Kasumi-1 (cell line): Measurements from ENCODE around the gene SLC47A1.
"Not testable (repeated sequence)": the region's sequence is repeated elsewhere in the genome, so short reads cannot be mapped to it uniquely, and the experiment has no call there.

Source experiments
- DNase-seq, 2 experiments: peaks; one replicate each; lab custom pipeline; 2025; lab: John Stamatoyannopoulos, UW

Gene SLC47A1

GRCh38 chr17:19533718-19534561 lies at the start of gene SLC47A1:
Gene SLC47A1 (plus strand): TSS chr17:19533854. CDS start chr17:19533940, 86 bp downstream.
- no peak for DNase-seq

DNA sequence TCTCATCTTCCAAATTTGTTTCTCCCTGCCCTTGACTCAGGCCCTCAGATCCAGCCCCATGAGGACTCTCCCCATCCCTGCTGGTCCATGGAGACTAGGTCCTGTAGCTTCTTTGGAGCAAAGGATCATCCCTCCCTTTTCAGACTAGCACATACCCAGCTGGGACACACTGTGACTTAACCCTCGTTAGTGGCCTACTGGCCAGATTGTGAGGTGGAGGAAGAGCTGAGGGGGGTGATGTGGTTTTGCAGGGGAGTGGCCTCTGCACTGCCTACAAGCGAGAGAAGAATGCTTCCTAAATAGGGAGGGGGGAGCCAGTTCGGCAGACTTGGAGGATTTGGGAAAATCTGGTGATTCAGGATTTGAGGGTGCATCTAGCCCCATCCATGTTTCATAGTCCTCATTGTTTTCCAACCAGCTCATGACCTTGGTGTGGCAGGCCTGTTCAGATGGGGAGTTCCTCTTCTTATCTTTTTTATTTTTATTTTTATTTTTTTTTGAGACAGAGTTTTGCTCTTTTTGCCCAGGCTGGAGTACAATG lies 47.8 kb upstream of the SLC47A1 start:
- DNase-seq, result no peak

- no peak for DNase-seq
These were observed 47.2 kb upstream of the SLC47A1 start for GRCh38 chr17:19486351-19487023.

DNA sequence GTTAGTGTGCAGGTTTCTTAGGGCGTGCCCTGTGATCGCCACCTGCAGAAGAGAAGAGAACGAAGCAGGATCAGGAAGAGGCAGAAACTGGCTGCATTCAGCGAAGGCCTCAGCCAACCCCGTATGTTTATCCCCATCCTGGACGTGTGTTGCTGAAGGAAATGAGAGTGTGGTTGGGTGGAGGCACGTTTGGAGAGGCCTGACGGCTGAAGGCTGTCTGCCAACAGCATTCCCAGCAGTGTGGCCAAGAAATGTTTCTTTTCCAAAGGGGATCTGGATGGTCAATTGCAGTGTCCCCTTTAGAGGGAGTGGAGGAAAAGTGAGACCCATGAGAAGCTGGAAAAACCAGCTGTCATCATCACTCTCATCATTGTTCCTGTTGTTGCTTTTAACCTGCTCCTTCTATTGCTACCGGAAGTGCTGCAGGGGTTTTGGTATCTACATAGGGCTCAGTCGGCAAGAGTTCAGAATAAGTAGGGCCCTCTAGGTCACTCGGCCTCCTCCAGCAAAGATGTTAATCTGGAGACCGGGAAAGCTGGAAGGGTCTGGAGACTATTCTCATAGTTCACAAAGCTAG lies 46.5 kb upstream of the SLC47A1 start:
- no peak for DNase-seq

DNA sequence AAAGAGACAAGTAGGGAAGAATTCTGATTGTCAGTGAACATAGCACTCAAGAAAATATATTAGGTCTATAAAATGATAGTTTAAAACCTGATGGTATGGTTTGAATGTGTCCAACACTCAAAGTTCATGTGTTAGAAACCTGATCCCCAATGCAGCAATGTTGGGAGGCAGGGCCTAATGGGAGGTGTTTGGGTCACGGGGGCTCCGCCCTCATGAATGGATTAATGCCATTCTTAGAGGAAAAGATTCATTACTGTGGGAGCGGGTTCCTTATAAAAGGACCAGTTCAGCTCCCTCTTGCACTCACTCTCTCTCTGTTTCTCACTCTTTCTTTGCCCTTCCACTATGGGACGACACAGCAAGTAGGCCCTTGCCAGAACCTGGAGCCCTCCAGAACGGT lies 41.5 kb upstream of the SLC47A1 start:
- no peak for DNase-seq

DNA sequence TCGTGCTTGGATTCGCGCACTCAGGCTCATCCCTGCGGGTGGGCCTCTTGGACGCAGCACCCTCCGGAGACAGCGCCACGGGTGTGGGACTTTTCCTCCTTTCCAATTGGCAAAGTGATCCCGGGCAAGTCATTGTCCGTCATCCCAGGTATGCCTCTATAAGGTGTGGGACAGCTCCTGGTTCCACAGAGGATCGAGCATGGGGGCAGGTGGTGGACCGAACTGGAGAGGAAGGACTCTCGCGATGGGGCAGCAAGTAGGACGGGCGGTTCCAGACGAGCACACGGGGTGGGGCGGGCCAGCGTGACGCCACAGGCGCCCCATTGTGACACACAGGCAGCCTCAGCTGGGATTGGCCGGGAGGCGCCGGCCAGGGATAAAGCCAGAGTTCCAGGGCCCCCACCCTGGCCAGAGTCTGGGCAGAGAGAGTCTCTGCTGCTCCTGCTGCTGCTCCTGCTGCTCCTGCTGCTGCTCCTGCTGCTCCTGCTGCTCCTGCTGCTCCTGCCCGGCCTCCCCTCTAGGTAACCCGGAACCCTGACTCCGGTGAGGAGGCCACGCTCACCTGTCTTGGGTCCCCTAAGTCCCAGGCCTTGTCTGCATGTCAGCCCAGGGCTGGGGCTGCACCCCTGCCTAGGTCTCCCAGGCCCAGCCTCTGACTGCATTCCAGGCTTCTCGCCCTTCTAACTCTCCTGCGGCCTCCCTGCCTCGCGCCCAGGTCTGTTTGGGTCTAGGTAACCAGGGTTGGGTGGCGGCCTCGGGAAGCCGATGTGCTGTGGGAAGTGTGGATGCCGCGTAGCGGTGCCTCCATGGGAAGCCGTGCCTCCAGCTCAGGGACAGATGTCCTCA lies 38.5 kb upstream of the SLC47A1 start:
- DNase-seq, result no peak

DNA sequence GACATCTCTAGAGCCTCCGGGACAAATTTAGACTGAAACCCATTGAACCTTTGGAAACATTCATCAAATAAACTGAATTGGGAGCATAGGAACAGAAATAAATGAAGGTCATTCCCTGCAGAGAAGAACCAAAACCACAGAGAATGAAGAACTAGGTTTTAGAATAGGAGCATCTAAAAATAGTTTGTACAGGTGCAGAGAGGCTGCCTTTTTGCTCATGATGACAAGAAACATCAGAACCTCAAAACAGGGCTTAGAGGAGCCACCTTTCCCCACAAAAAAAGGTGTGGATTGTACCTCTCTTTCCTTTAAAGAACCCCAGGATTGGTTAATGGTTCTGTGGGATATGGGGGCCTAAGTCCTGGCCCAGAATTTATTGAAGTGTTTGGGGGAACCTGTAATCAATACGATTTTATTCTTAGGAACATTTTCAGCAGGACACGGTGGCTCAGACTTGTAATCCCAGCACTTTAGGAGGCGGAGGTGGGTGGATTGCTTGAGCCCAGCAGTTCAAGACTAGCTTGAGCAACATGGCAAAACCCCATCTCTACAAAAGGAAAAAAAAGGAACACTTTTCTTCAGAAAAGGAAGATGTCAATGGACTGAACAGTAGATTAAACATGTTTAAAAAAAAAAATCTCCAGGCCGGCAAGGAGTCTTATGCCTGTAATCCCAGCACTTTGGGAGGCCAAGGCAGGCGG lies 37.7 kb upstream of the SLC47A1 start:
- no peak for DNase-seq

- no peak for DNase-seq
These were observed 36.0 kb upstream of the SLC47A1 start for GRCh38 chr17:19497624-19498023.

GRCh38 chr17:19501219-19501618 lies 32.4 kb upstream of the SLC47A1 start:
- DNase-seq, result no peak

DNA sequence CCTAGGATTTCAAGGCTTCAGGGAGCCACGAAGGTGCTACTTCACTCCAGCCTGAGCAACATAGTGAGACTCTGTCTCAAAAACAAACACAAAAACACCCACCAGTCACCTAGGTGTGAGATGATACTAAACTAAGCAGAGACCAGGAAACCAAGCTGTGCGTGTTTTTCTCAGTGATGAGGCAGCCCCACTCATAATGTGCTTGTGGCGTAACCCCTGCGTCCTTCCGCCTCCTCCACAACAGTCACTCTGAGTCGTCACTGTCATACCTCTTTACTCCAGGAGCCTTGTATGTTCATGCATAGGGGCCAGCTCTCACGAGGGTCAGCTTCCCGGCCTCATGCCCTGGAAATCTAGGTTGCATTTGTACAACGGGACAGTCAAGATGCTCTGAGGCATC lies 31.1 kb upstream of the SLC47A1 start:
- no peak for DNase-seq

DNA sequence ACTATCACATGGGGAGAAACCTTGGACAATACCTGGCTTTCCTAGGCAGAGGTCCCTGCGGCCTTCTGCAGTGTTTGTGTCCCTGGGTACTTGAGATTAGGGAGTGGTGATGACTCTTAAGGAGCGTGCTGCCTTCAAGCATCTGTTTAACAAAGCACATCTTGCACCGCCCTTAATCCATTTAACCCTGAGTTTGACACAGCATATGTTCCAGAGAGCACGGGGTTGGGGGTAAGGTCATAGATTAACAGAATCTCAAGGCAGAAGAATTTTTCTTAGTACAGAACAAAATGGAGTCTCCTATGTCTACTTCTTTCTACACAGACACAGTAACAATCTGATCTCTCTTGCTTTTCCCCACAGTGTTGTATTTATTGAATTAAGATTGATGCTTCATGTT lies 28.1 kb upstream of the SLC47A1 start:
- not testable (repeated sequence) for DNase-seq

- DNase-seq, result peak; percentile 14 to 23
These were observed 25.7 kb upstream of the SLC47A1 start for GRCh38 chr17:19507775-19508576.

DNA sequence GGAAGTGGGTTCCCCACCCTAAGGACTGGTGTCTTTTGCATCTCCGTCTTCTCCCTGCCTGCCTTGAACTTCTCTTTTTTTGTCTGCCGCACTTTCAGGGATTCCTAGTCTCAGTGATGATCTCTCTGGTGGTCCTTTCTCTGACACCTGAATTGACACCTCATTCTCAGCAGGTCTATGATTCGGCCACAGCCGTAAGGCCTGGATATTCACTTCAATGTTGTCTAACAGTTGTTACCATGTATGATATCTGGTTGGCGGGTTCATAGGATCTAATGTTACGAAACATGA lies 25.1 kb upstream of the SLC47A1 start:
- peak in 1 of 2 experiments; percentile 0 for DNase-seq

- not testable (repeated sequence) for DNase-seq
These were observed 24.3 kb upstream of the SLC47A1 start for GRCh38 chr17:19509281-19509852.

DNA sequence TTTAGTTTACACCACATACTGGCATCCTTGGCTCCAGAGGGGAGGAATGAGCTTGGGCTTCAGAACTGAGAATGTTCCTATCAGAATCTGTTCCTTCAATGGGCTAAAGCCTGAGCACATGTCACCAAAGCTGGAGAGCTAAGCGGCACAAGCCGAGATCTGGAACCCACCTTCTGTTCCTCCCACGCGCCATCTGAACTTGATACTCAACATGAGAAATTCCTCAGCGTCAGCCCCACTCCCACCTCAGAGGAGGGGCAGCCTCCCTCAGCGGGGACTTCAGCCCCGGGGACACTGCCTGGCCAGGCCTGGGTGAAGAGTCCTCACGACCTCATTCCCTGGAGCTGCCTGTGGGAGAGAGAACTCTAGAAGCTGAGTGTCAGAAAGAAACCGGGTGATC lies 22.8 kb upstream of the SLC47A1 start:
- DNase-seq, result no peak

GRCh38 chr17:19513897-19514488 lies 19.7 kb upstream of the SLC47A1 start:
- peak; percentile 40 to 45 for DNase-seq

GRCh38 chr17:19517699-19518098 lies 16.0 kb upstream of the SLC47A1 start:
- no peak for DNase-seq

DNA sequence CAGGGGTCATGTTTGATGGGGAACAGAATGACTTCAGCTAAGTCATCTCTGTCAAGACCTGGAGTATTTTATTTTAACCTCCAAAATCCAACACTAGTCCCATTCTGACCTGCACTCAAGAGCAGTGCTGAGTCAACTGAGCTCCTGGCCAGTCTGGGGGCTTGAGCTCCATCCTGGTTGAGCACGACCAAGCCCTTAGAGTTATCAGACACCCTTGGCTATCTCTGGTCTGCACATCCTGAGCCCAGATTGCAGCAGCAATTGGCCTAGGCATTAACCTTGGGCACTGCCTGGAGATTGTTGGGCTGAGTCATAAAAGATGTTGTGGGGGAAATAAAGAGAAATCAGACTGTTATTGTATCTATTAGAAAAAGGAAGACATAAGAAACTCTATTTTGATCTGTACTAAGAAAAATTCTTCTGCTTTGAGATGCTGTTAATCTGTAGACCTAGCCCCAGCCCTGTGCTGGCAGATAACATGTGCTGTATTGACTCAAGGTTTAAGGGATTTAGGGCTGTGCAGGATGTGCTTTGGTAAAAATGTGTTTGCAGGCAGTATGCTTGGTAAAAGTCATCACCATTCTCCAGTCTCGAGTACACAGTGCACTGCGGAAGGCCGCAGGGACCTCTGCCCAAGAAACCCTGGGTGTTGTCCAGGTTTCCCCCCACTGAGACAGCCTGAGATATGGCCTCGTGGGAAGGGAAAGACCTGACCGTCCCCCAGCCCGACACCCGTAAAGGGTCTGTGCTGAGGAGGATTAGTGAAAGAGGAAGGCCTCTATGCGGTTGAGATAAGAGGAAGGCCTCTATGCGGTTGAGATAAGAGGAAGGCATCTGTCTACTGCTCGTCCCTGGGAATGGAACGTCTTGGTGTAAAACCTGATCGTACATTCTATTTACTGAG lies 14.0 kb upstream of the SLC47A1 start:
- DNase-seq, result peak; percentile 29 to 60

GRCh38 chr17:19520641-19521040 lies 13.0 kb upstream of the SLC47A1 start:
- DNase-seq, result no peak
